BLaER1 (cell line): ENCODE measurements around the gene VN1R5.
"Not testable (repeated sequence)": the region's sequence is repeated elsewhere in the genome, so short reads cannot be mapped to it uniquely, and the experiment has no call there.

Source experiments
- H3K27ac ChIP-seq: shearing (Covaris generic); formaldehyde crosslinking; 2 replicates; pipeline ENCODE4 v1.8.1; 2022
- H3K27me3 ChIP-seq: shearing (Covaris generic); formaldehyde crosslinking; 2 replicates; pipeline ENCODE4 v1.8.1; 2022
- H3K36me3 ChIP-seq: shearing (Covaris generic); formaldehyde crosslinking; 2 replicates; pipeline ENCODE4 v1.8.1; 2022
- H3K4me1 ChIP-seq: shearing (Covaris generic); formaldehyde crosslinking; 2 replicates; pipeline ENCODE4 v1.8.1; 2022
- H3K4me2 ChIP-seq: shearing (Covaris generic); formaldehyde crosslinking; 2 replicates; pipeline ENCODE4 v1.8.1; 2022
- H3K4me3 ChIP-seq: shearing (Covaris generic); formaldehyde crosslinking; 2 replicates; pipeline ENCODE4 v1.8.1; 2022
- H3K9ac ChIP-seq: shearing (Covaris generic); formaldehyde crosslinking; 2 replicates; pipeline ENCODE4 v1.8.1; 2022
- H3K9me3 ChIP-seq: shearing (Covaris generic); formaldehyde crosslinking; 2 replicates; pipeline ENCODE4 v1.8.1; 2022
- H4K20me1 ChIP-seq: shearing (Covaris generic); formaldehyde crosslinking; 2 replicates; pipeline ENCODE4 v1.8.1; 2022
- Cebpa-rat ChIP-seq: shearing (Covaris generic); IDR thresholded peaks from 2 replicates; pipeline ENCODE4 v1.8.1; 2022

The VN1R5 gene

GRCh38 chr1:247270003-247270402 is 14.1 kb downstream of the VN1R5 start:
- no peak for TF ChIP-seq Cebpa-rat
- Histone ChIP-seq H3K4me2 (no peak overlapping the region), H3K9ac (no peak overlapping the region), H3K4me3 (no peak overlapping the region), H3K4me1 (no peaks in the 10 kb centered on the region), H3K27ac (no peak overlapping the region), H3K36me3 (no peaks in the 10 kb centered on the region), H3K9me3 (peaks cover 38% of the 10 kb centered on the region), H4K20me1 (no peaks in the 10 kb centered on the region), H3K27me3 (no peaks in the 10 kb centered on the region)

DNA sequence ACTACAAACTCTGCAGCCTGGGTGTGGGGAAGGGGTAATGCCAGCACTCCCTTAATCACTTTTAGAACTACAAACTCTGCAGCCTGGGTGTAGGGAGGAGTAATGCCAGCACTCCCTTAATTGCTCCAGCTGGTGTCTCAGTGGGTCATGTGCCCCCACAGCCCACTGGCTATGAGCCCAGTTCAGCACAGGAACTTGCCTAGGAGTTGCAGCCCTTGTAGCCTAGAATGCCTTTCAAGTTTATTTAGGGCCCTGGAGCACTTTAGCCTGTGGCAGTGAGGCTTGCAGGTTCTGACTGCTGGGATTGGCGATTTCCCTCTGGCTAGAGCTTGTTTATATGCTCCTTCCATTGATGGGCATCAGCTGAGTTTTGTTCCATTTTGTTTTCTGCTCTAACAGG is 17.1 kb downstream of the VN1R5 start:
- Histone ChIP-seq H3K4me2 (no peak overlapping the region), H3K9me3 (peaks cover 29% of the 10 kb centered on the region), H3K36me3 (no peaks in the 10 kb centered on the region), H3K4me1 (no peaks in the 10 kb centered on the region), H3K9ac (no peak overlapping the region), H3K27ac (no peak overlapping the region), H3K27me3 (no peaks in the 10 kb centered on the region), H3K4me3 (no peak overlapping the region), H4K20me1 (no peaks in the 10 kb centered on the region)
- TF ChIP-seq Cebpa-rat: no peak

GRCh38 chr1:247274605-247275256 is 18.9 kb downstream of the VN1R5 start:
- H3K9me3 ChIP-seq: peaks cover 24% of the 10 kb centered on the region
- no peaks in the 10 kb centered on the region for H3K27me3 ChIP-seq
- H3K4me2 ChIP-seq: no peak overlapping the region
- no peaks in the 10 kb centered on the region for H3K36me3 ChIP-seq
- H3K9ac ChIP-seq: no peak overlapping the region
- no peak overlapping the region for H3K4me3 ChIP-seq
- H4K20me1 ChIP-seq: no peaks in the 10 kb centered on the region
- TF ChIP-seq Cebpa-rat: no peak
- H3K4me1 ChIP-seq: no peaks in the 10 kb centered on the region
- H3K27ac ChIP-seq: no peak overlapping the region

GRCh38 chr1:247277191-247277590 is 21.3 kb downstream of the VN1R5 start:
- no peaks in the 10 kb centered on the region for H3K4me1 ChIP-seq
- no peaks in the 10 kb centered on the region for H3K36me3 ChIP-seq
- H4K20me1 ChIP-seq: no peaks in the 10 kb centered on the region
- no peak overlapping the region for H3K27ac ChIP-seq
- no peak overlapping the region for H3K9ac ChIP-seq
- no peak overlapping the region for H3K4me3 ChIP-seq
- H3K4me2 ChIP-seq: no peak overlapping the region
- TF ChIP-seq Cebpa-rat: no peak
- H3K9me3 ChIP-seq: no peaks in the 10 kb centered on the region
- no peaks in the 10 kb centered on the region for H3K27me3 ChIP-seq

DNA sequence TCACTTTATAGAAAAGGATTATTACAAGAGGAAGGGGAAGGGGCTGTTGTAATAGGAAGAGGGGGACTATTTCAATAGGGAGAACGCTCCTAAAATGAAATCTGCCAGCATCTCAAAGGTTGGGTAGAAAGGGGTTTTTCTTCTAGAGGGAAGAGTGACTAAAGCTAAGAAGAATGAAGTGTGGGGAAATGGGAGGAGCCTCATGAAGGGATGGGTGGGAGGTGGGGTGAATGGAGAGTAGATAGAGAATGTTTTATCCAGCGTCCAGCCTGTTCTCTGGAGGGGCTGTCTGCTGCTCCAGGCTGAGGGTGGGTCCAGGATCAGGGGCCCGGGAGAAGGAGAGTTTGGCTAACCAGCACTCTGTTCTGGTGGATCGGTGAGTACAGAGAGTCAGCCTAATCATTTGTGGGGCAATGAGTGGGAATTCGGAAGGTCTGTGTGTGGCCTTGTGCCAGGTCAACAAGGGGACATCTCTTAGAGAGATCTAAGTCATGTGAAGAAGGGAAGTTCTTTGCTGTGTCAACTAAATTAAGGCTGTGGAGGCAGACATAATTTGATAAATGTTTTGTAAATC is 25.2 kb downstream of the VN1R5 start:
- H3K4me2 ChIP-seq: no peak overlapping the region
- TF ChIP-seq Cebpa-rat: no peak
- peaks cover 1% of the 10 kb centered on the region; the same call in 1 of the 2 replicates for H3K36me3 ChIP-seq
- H3K27ac ChIP-seq: no peak overlapping the region
- no peak overlapping the region for H3K4me3 ChIP-seq
- H4K20me1 ChIP-seq: no peaks in the 10 kb centered on the region
- no peak overlapping the region for H3K9ac ChIP-seq
- no peaks in the 10 kb centered on the region for H3K27me3 ChIP-seq
- H3K4me1 ChIP-seq: no peaks in the 10 kb centered on the region
- peaks cover 5% of the 10 kb centered on the region for H3K9me3 ChIP-seq

DNA sequence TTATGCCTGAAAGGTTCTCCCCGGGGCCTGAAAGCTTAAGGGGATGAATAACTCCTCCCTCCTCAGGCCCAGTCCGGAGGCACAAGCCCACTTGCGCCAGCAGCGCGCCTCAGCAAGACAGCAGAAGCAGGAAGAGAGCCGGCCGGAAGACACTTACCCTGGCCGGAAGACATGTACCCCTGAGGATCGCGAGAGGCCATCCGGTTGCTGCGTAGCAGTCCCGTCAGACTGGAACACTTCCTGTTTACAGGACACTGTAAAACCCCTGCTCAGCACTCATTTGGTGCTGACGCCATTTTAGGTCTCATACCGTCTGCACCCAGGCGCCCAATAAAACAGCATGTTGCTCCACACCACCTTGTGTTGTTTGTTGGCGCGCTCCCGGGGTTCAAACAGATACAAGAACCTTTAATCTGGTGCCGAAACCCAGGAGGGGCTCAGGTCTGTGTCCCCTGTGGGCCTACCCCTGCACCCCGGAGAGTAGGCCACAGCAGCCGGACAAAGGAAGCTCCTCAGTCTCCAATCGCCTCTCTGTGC is 30.3 kb downstream of the VN1R5 start:
- peaks cover 11% of the 10 kb centered on the region for H3K36me3 ChIP-seq
- no peak overlapping the region for H3K4me2 ChIP-seq
- H3K27ac ChIP-seq: no peak overlapping the region
- H3K4me1 ChIP-seq: no peaks in the 10 kb centered on the region
- peaks cover 48% of the 10 kb centered on the region for H3K9me3 ChIP-seq
- no peak overlapping the region for H3K4me3 ChIP-seq
- H3K27me3 ChIP-seq: no peaks in the 10 kb centered on the region
- H4K20me1 ChIP-seq: no peaks in the 10 kb centered on the region
- no peak overlapping the region for H3K9ac ChIP-seq
- TF ChIP-seq Cebpa-rat: no peak

- Histone ChIP-seq H3K9ac (no peak overlapping the region), H3K36me3 (peaks cover 11% of the 10 kb centered on the region), H3K4me1 (no peaks in the 10 kb centered on the region), H3K4me3 (no peak overlapping the region), H3K27me3 (no peaks in the 10 kb centered on the region), H3K4me2 (no peak overlapping the region), H4K20me1 (no peaks in the 10 kb centered on the region), H3K27ac (no peak overlapping the region), H3K9me3 (peaks cover 48% of the 10 kb centered on the region)
- no peak for TF ChIP-seq Cebpa-rat
These were observed 31.6 kb downstream of the VN1R5 start for GRCh38 chr1:247287460-247287859.

- Histone ChIP-seq H3K27ac (no peak overlapping the region), H3K9me3 (peaks cover 48% of the 10 kb centered on the region), H3K4me3 (no peak overlapping the region), H4K20me1 (no peaks in the 10 kb centered on the region), H3K36me3 (peaks cover 11% of the 10 kb centered on the region), H3K4me1 (no peaks in the 10 kb centered on the region), H3K4me2 (no peak overlapping the region), H3K9ac (no peak overlapping the region), H3K27me3 (no peaks in the 10 kb centered on the region)
- no peak for TF ChIP-seq Cebpa-rat
These were observed 32.5 kb downstream of the VN1R5 start for GRCh38 chr1:247288341-247288740.

DNA sequence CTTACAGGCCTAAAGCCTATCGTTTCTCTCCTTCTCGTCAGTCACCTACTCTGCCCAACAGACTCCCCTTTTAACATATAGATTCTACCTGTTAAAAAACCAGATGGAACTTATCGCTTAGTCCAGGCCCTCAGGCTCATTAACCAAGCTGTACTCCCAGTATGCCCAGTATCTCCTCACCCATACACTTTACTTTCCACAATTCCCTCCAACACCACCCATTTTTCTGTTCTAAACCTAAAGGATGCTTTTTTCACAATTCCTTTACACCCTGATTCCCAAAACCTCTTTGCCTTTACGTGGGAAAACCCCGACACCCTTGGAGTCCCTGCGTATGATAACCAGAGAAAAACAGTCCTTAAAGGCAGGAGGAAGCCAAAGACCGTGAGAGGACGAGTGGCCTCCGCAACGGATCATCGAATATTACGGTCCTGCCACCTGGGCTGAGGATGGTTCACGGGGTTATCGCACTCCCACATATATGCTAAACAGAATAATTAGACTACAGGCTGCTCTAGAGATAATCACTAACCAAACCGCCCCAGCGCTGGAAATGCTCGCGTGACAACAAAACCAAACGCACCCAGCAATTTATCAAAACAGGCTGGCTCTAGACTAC is 33.5 kb downstream of the VN1R5 start:
- not testable (repeated sequence) for H3K9ac ChIP-seq, H3K4me2 ChIP-seq, H3K4me1 ChIP-seq, H3K27ac ChIP-seq, H3K4me3 ChIP-seq, H4K20me1 ChIP-seq, H3K27me3 ChIP-seq
- Histone ChIP-seq H3K9me3 (peaks cover 48% of the 10 kb centered on the region), H3K36me3 (peaks cover 11% of the 10 kb centered on the region)

- H3K27me3 ChIP-seq: no peaks in the 10 kb centered on the region
- peaks cover 48% of the 10 kb centered on the region for H3K9me3 ChIP-seq
- H3K27ac ChIP-seq: no peak overlapping the region
- no peaks in the 10 kb centered on the region for H3K4me1 ChIP-seq
- no peak overlapping the region for H3K9ac ChIP-seq
- H3K36me3 ChIP-seq: peaks cover 11% of the 10 kb centered on the region
- H4K20me1 ChIP-seq: no peaks in the 10 kb centered on the region
- no peak overlapping the region for H3K4me2 ChIP-seq
- no peak for TF ChIP-seq Cebpa-rat
- no peak overlapping the region for H3K4me3 ChIP-seq
These were observed 34.7 kb downstream of the VN1R5 start for GRCh38 chr1:247290576-247290975.
